HCT116 (cell line): Measurements from ENCODE around the gene C8A.

Source experiments
- ATF3 ChIP-seq: IDR thresholded peaks from 2 replicates; pipeline ENCODE4 v1.6.1; 2012
- CTCF ChIP-seq, 3 experiments: fragments of 200-600 bp in 1 of 3; sonication (generic) in 1 of 3; IDR thresholded peaks in 2 of 3; conservative IDR thresholded peaks in 1 of 3; 2 replicates each; pipeline ENCODE4 v1.5.1; 2012 to 2017; ENCODE audit warnings: low read depth in 2 of 3, low read length in 2 of 3, antibody characterized with exemption in 1 of 3, borderline replicate concordance in 1 of 3, control low read depth in 1 of 3, mild to moderate bottlenecking in 1 of 3, mixed read lengths in 1 of 3, mixed run types in 1 of 3, moderate library complexity in 1 of 3; ENCODE audit not compliant: insufficient read depth in 1 of 3
- EGR1 ChIP-seq: IDR thresholded peaks from 2 replicates; pipeline ENCODE4 v1.6.1; 2012; ENCODE audit warnings: low read depth
- EZH2 ChIP-seq: fragments of 200-600 bp; sonication (generic); IDR thresholded peaks from 2 replicates; pipeline ENCODE4 v1.6.1; 2017; ENCODE audit warnings: antibody characterized with exemption, mixed run types
- MAX ChIP-seq: IDR thresholded peaks from 2 replicates; pipeline ENCODE4 v1.6.1; 2012
- POLR2A ChIP-seq: IDR thresholded peaks from 2 replicates; pipeline ENCODE4 v1.7.0; 2011; ENCODE audit warnings: borderline replicate concordance; ENCODE audit not compliant: insufficient read depth, insufficient read length; ENCODE audit errors: extremely low read depth
- POLR2AphosphoS5 ChIP-seq: IDR thresholded peaks from 2 replicates; pipeline ENCODE4 v1.6.1; 2011; ENCODE audit warnings: mild to moderate bottlenecking, low read depth, low read length, moderate library complexity
- RAD21 ChIP-seq: IDR thresholded peaks from 2 replicates; pipeline ENCODE4 v1.6.1; 2012; ENCODE audit warnings: low read depth, mild to moderate bottlenecking
- REST ChIP-seq: IDR thresholded peaks from 2 replicates; pipeline ENCODE4 v1.6.1; 2012; ENCODE audit warnings: low read depth
- SIN3A ChIP-seq: IDR thresholded peaks from 2 replicates; pipeline ENCODE4 v1.6.1; 2012; ENCODE audit warnings: low read depth
- SRF ChIP-seq: IDR thresholded peaks from 2 replicates; pipeline ENCODE4 v1.6.1; 2012; ENCODE audit warnings: low read depth
- YY1 ChIP-seq: IDR thresholded peaks from 2 replicates; pipeline ENCODE4 v1.6.1; 2011; ENCODE audit warnings: low read length, low read depth, moderate library complexity, mild to moderate bottlenecking; ENCODE audit not compliant: insufficient replicate concordance; ENCODE audit errors: extremely low read depth
- ZFX ChIP-seq: fragments of 450-650 bp; IDR thresholded peaks from 2 replicates; pipeline ENCODE4 v1.6.1; 2017
- ZNF274 ChIP-seq: fragments of 200-500 bp; sonication (Bioruptor generic); IDR thresholded peaks from 2 replicates; pipeline ENCODE4 v1.6.1; 2014; ENCODE audit warnings: mild to moderate bottlenecking, low read depth, low read length, inconsistent platforms

- TF ChIP-seq POLR2AphosphoS5 (no peak), ATF3 (no peak), CTCF (IDR thresholded peaks at IDR 0.05 in 2 of 3, conservative IDR thresholded peaks at IDR 0.05 in 1 of 3; ENCODE audit: borderline replicate concordance in 1 of 3, insufficient read depth in 1 of 3, low read depth in 2 of 3, low read length in 2 of 3) (no peak), EZH2 (no peak), ZNF274 (no peak), RAD21 (no peak), REST (no peak), POLR2A (no peak), SIN3A (no peak), YY1 (no peak), MAX (no peak), ZFX (no peak), EGR1 (no peak), SRF (no peak)
Observed at GRCh38 chr1:56874689-56875088, 20.1 kb downstream of the C8A start.
